GM12874 (cell line): ENCODE measurements around the gene NNT.

ENCODE experiments used
- CTCF ChIP-seq: IDR thresholded peaks from 2 replicates; pipeline ENCODE4 v1.5.1; 2011; ENCODE audit warnings: low read depth, mild to moderate bottlenecking, control low read depth, low read length, moderate library complexity; ENCODE audit not compliant: insufficient read depth

The NNT gene

GRCh38 chr5:43563321-43563720, 39.7 kb upstream of the NNT start:
- TF ChIP-seq CTCF = no peak

DNA sequence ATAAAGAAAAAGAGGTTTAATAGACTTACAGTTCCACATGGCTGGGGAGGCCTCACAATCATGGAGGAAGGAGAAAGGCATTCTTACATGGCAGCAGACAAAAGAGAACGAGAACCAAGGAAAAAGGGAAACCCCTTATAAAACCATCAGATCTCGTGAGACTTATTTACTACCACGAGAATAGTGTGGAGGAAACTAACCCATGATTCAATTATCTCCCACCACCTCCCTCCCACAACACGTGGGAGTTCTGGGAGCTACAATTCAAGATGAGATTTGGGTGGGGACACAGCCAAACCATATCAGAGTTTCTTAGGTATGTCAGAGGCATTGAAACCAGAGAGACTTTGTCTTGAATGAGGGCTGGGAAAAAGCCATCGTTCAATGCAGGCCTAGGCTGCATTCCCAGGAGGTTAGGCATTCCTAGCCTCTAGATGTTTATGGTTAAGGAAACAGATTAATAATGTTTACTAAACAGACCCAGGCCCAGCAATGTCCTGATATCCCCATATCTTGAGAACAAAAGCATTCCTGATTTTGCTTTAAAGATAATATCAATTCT, 38.6 kb upstream of the NNT start:
- no peak for TF ChIP-seq CTCF

- no peak for TF ChIP-seq CTCF
These were observed 37.9 kb upstream of the NNT start for GRCh38 chr5:43565043-43565442.

DNA sequence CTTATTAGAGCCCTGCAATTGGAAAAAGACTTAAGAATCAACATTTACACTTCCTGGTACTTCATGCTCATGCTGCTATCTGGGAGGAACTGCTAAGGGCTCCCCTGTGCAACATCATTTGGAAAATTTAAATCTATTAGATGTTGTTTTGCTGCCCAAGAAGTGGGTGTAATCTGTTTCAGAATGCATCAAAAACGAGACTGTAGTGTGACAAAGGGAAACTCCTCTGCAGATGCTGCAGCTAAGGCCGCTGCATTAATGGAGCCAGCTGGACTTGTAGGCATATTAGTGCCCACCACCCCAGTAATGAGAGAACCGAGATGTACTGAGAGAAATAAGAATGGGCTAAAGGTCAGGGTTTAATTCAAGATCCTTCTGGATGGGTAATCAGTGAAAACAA, 35.0 kb upstream of the NNT start:
- TF ChIP-seq CTCF = no peak

- no peak for TF ChIP-seq CTCF
These were observed 33.7 kb upstream of the NNT start for GRCh38 chr5:43569236-43569746.

DNA sequence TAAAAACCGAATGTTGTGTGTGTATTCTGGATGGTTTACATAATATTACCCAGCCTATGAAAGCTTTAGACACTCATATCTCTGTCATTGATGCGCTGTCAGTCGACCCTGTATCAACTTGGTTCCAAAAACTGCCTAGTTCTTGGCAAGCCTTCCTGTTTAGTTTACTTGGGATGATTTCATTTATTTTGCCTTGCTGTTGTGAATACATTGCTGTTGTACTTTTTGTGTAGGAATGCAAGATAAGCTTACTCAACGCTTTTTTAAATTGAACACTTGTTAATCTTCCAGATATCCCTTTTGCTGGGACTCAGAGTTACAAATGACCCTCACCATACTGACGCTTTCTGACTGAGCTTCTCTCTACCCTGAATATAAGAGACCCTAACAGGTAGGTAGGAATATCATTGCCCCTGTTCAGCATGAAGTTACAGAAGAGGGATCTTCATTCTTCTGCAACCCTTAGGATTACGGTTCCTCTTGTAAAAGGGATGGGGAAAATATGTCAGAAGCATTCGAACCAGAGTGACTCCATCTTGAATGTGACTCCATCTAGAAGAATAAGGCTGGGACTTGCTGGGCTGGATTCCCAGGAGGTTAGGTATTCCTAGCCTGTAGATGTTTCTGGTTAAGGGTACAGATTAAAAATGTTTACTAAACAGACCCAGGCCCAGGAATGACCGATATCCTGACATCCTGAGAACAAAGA, 32.4 kb upstream of the NNT start:
- no peak for TF ChIP-seq CTCF

- TF ChIP-seq CTCF = no peak
These were observed 31.7 kb upstream of the NNT start for GRCh38 chr5:43571237-43571636.
